Parathyroid adenoma (tissue), 2 donors: ENCODE measurements around the gene ARL5A.

Source experiments
- H2AFZ ChIP-seq: fragments of 300-600 bp; sonication (generic); one replicate; pipeline ENCODE4 v1.7.0; 2017; ENCODE audit warnings: antibody characterized with exemption, mild to moderate bottlenecking
- H3K27ac ChIP-seq: fragments of 300-600 bp; sonication (generic); one replicate; pipeline ENCODE4 v1.7.0; 2017
- H3K27me3 ChIP-seq: fragments of 300-600 bp; sonication (generic); one replicate; pipeline ENCODE4 v1.7.0; 2017; ENCODE audit warnings: low read length; ENCODE audit not compliant: control insufficient read depth, insufficient read depth
- H3K36me3 ChIP-seq: fragments of 300-600 bp; sonication (generic); one replicate; pipeline ENCODE4 v1.7.0; 2017; ENCODE audit warnings: low read length; ENCODE audit not compliant: control insufficient read depth, insufficient read depth
- H3K4me1 ChIP-seq: fragments of 300-600 bp; sonication (generic); one replicate; pipeline ENCODE4 v1.7.0; 2017; ENCODE audit warnings: control low read depth
- H3K4me2 ChIP-seq: fragments of 300-600 bp; sonication (generic); one replicate; pipeline ENCODE4 v1.7.0; 2017; ENCODE audit warnings: low read length
- H3K4me3 ChIP-seq: fragments of 300-600 bp; sonication (generic); one replicate; pipeline ENCODE4 v1.7.0; 2017; ENCODE audit warnings: low read depth, low read length
- H3K79me2 ChIP-seq: fragments of 300-600 bp; sonication (generic); one replicate; pipeline ENCODE4 v1.7.0; 2017; ENCODE audit warnings: control low read depth
- H3K9ac ChIP-seq: fragments of 300-600 bp; sonication (generic); one replicate; pipeline ENCODE4 v1.7.0; 2017; ENCODE audit warnings: mild to moderate bottlenecking
- H3K9me3 ChIP-seq: fragments of 300-600 bp; sonication (generic); one replicate; pipeline ENCODE4 v1.7.0; 2017; ENCODE audit warnings: low read length; ENCODE audit not compliant: control insufficient read depth
- CTCF ChIP-seq: fragments of 300-600 bp; sonication (generic); IDR thresholded peaks from one replicate; pipeline ENCODE4 v1.7.0; 2017; ENCODE audit warnings: antibody characterized with exemption, mild to moderate bottlenecking
- donor health status: primary hyperparathyroidism.

Gene ARL5A

GRCh38 chr2:151791545-151791944 lies 36.7 kb downstream of the ARL5A start:
- Histone ChIP-seq H3K4me3 (no peak overlapping the region), H3K4me2 (no peak overlapping the region), H3K27me3 (no peaks in the 10 kb centered on the region), H3K36me3 (no peaks in the 10 kb centered on the region), H3K4me1 (no peaks in the 10 kb centered on the region), H3K27ac (no peak overlapping the region), H3K9me3 (no peaks in the 10 kb centered on the region), H3K9ac (no peak overlapping the region), H3K79me2 (no peaks in the 10 kb centered on the region), H2AFZ (no peak overlapping the region)
- TF ChIP-seq CTCF, result no peak

GRCh38 chr2:151790689-151791088 lies 37.5 kb downstream of the ARL5A start:
- Histone ChIP-seq H3K27ac (no peak overlapping the region), H3K9me3 (no peaks in the 10 kb centered on the region), H3K9ac (no peak overlapping the region), H3K4me1 (no peaks in the 10 kb centered on the region), H3K27me3 (no peaks in the 10 kb centered on the region), H3K79me2 (no peaks in the 10 kb centered on the region), H3K4me3 (no peak overlapping the region), H2AFZ (no peak overlapping the region), H3K4me2 (no peak overlapping the region), H3K36me3 (no peaks in the 10 kb centered on the region)
- TF ChIP-seq CTCF, result no peak

GRCh38 chr2:151789055-151789834 lies 39.0 kb downstream of the ARL5A start:
- Histone ChIP-seq H3K79me2 (no peaks in the 10 kb centered on the region), H3K9ac (no peak overlapping the region), H3K27me3 (no peaks in the 10 kb centered on the region), H3K4me3 (no peak overlapping the region), H2AFZ (no peak overlapping the region), H3K27ac (no peak overlapping the region), H3K4me2 (no peak overlapping the region), H3K36me3 (no peaks in the 10 kb centered on the region), H3K4me1 (no peaks in the 10 kb centered on the region), H3K9me3 (no peaks in the 10 kb centered on the region)
- no peak for TF ChIP-seq CTCF

GRCh38 chr2:151786483-151786882 lies 41.7 kb downstream of the ARL5A start:
- Histone ChIP-seq H3K4me3 (no peak overlapping the region), H3K27ac (no peak overlapping the region), H3K9ac (no peak overlapping the region), H3K4me1 (no peaks in the 10 kb centered on the region), H3K9me3 (no peaks in the 10 kb centered on the region), H3K4me2 (no peak overlapping the region), H3K27me3 (no peaks in the 10 kb centered on the region), H2AFZ (no peak overlapping the region), H3K79me2 (no peaks in the 10 kb centered on the region), H3K36me3 (no peaks in the 10 kb centered on the region)
- TF ChIP-seq CTCF, result no peak

- Histone ChIP-seq H3K4me3 (no peak overlapping the region), H3K9ac (no peak overlapping the region)
Observed at GRCh38 chr2:151786077-151786476, 42.1 kb downstream of the ARL5A start.

More at GRCh38 chr2:151786077-151786476, 42.1 kb downstream of the ARL5A start:
- no peak for TF ChIP-seq CTCF
- no peaks in the 10 kb centered on the region for H3K36me3 ChIP-seq
- H3K9me3 ChIP-seq, result no peaks in the 10 kb centered on the region
- H3K27ac ChIP-seq, result no peak overlapping the region
- H3K4me1 ChIP-seq, result no peaks in the 10 kb centered on the region
- H3K79me2 ChIP-seq, result no peaks in the 10 kb centered on the region
- no peak overlapping the region for H3K4me2 ChIP-seq
- H3K27me3 ChIP-seq, result no peaks in the 10 kb centered on the region
- no peak overlapping the region for H2AFZ ChIP-seq
